GM18508 (cell line): ENCODE results near the gene PROCA1.
"Not testable (repeated sequence)": the region's sequence is repeated elsewhere in the genome, so short reads cannot be mapped to it uniquely, and the experiment has no call there.

Experiments
- ATAC-seq: cut with Tn5 transposase; IDR thresholded peaks from one replicate; pipeline ENCODE4 v1.9.1; 2021; ENCODE audit warnings: moderate number of reproducible peaks; ENCODE audit not compliant: insufficient read depth, unreplicated experiment

The PROCA1 gene

GRCh38 chr17:28726627-28727491 is 15.2 kb upstream of the PROCA1 start:
- ATAC-seq, result no peak

- no peak for ATAC-seq
Measured at GRCh38 chr17:28726226-28726626, 14.5 kb upstream of the PROCA1 start, which contains the start of gene TLCD1. TSS of gene TLCD1 (minus strand) at chr17:28726233. CDS start at chr17:28726097, 136 bp downstream.

GRCh38 chr17:28725660-28726225 is 14.1 kb upstream of the PROCA1 start:
- no peak for ATAC-seq

GRCh38 chr17:28725166-28725659 is 13.5 kb upstream of the PROCA1 start:
- no peak for ATAC-seq

- no peak for ATAC-seq
Measured at GRCh38 chr17:28724500-28725165, 12.9 kb upstream of the PROCA1 start.

- not testable (repeated sequence) for ATAC-seq
Measured at GRCh38 chr17:28723836-28724499, 12.3 kb upstream of the PROCA1 start.

GRCh38 chr17:28723159-28723835 is 11.6 kb upstream of the PROCA1 start:
- no peak for ATAC-seq

- ATAC-seq, result no peak
Measured at GRCh38 chr17:28722417-28723158, 10.9 kb upstream of the PROCA1 start.

GRCh38 chr17:28720997-28721329 is 9.3 kb upstream of the PROCA1 start:
- ATAC-seq, result not testable (repeated sequence)

- ATAC-seq, result no peak
Measured at GRCh38 chr17:28720247-28720996, 8.7 kb upstream of the PROCA1 start.

- no peak for ATAC-seq
Measured at GRCh38 chr17:28719021-28719433, 7.3 kb upstream of the PROCA1 start.

- ATAC-seq, result no peak
Measured at GRCh38 chr17:28718333-28719020, 6.8 kb upstream of the PROCA1 start.

- ATAC-seq, result no peak
Measured at GRCh38 chr17:28717578-28718332, 6.1 kb upstream of the PROCA1 start, which contains the start of gene RAB34. TSS of gene RAB34 (minus strand) at chr17:28717868. CDS start at chr17:28717266, 602 bp downstream.

GRCh38 chr17:28716740-28717577 is 5.3 kb upstream of the PROCA1 start:
- ATAC-seq, result no peak

- ATAC-seq, result no peak
Measured at GRCh38 chr17:28715217-28715616, 3.5 kb upstream of the PROCA1 start.

GRCh38 chr17:28714281-28714680 is 2.6 kb upstream of the PROCA1 start:
- no peak for ATAC-seq
